Right atrium auricular region (tissue), 2 donors: Measurements from ENCODE around the gene NUPR1. TPM values are rescaled to one million over a fixed set of nuclear protein-coding genes. Genes with fewer than 3 reads are reported as not detected.

Experiments
- DNase-seq: peaks from one replicate; pipeline ENCODE4 v3.0.0-alpha.2; 2019; ENCODE audit warnings: low spot score
- H3K27ac ChIP-seq, 2 donors: fragments of 200-600 bp; sonication (generic); 1 replicate in 1 of 2; 2 replicates in 1 of 2; pipeline ENCODE4 v1.5.1; 2016 to 2019
- H3K27me3 ChIP-seq, 2 donors: fragments of 200-600 bp; sonication (generic); one replicate each; pipeline versions ENCODE4 v1.5.1 to v1.6.0; 2017 to 2019
- H3K36me3 ChIP-seq: fragments of 200-600 bp; sonication (generic); one replicate; pipeline ENCODE4 v1.5.1; 2016
- H3K4me1 ChIP-seq, 2 donors: fragments of 200-600 bp; sonication (generic); one replicate each; pipeline versions ENCODE4 v1.5.1 to v1.6.0; 2017 to 2019
- H3K4me3 ChIP-seq, 2 donors: fragments of 200-600 bp; sonication (generic); 1 replicate in 1 of 2; 2 replicates in 1 of 2; pipeline ENCODE4 v1.5.1; 2017 to 2019; ENCODE audit warnings: mild to moderate bottlenecking in 1 of 2, moderate library complexity in 1 of 2
- H3K9me3 ChIP-seq, 2 donors: fragments of 200-600 bp; sonication (generic); one replicate each; pipeline ENCODE4 v1.5.1; 2019
- total RNA-seq, 2 donors: library from RNA; depleted of rRNA; stranded (reverse); fragments of >200 nt; gene quantifications; one replicate each; pipeline ENCODE4 v1.1.0, GENCODE V29; 2016
- TF ChIP-seq, protein P1 (sequence below), 2 donors: fragments of 200-600 bp; sonication (generic); IDR thresholded peaks; one replicate each; pipeline ENCODE4 v1.5.1; 2019; ENCODE audit warnings: antibody characterized with exemption in 2 of 2

Gene NUPR1
- total RNA-seq, 2 donors from 2014 or later, result 12.4 to 26.9 TPM

DNA sequence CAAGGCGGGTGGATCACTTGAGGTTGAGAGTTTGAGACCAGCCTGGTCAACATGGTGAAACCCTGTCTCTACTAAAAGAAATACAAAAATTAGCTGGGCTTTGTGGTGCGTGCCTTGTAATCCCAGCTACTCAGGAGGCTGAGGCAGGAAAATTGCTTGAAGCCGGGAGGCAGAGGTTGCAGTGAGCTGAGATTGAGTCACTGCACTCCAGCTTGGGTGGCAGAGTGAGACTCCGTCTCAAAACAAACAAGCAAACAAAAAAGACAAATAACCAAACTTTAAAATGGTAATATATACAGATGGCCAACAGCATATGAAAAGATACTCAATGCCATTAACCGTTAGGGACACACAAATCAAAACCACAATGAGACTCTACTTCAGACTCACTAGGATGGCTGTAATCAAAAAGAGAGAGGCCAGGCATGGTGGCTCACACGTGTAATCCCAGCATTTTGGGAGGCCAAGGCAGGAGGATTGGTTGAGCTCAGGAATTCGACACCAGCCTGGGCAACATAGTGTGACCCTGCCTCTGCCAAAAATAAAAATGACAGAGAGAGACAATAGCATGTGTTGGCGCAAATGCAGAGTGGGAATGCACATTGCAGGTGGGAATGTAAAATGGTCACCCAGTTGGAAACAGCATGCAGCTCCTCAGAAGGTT lies 36.8 kb upstream of the NUPR1 start:
- Histone ChIP-seq H3K27me3 (no peaks in the 10 kb centered on the region), H3K9me3 (no peaks in the 10 kb centered on the region), H3K4me3 (no peak overlapping the region), H3K27ac (no peak overlapping the region), H3K36me3 (no peaks in the 10 kb centered on the region), H3K4me1 (peaks cover 0 to 29% of the 10 kb centered on the region in 2 donors)
- TF ChIP-seq, protein P1, sequence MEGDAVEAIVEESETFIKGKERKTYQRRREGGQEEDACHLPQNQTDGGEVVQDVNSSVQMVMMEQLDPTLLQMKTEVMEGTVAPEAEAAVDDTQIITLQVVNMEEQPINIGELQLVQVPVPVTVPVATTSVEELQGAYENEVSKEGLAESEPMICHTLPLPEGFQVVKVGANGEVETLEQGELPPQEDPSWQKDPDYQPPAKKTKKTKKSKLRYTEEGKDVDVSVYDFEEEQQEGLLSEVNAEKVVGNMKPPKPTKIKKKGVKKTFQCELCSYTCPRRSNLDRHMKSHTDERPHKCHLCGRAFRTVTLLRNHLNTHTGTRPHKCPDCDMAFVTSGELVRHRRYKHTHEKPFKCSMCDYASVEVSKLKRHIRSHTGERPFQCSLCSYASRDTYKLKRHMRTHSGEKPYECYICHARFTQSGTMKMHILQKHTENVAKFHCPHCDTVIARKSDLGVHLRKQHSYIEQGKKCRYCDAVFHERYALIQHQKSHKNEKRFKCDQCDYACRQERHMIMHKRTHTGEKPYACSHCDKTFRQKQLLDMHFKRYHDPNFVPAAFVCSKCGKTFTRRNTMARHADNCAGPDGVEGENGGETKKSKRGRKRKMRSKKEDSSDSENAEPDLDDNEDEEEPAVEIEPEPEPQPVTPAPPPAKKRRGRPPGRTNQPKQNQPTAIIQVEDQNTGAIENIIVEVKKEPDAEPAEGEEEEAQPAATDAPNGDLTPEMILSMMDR (IDR thresholded peaks at IDR 0.05), result no peak
- DNase-seq, result no peak

DNA sequence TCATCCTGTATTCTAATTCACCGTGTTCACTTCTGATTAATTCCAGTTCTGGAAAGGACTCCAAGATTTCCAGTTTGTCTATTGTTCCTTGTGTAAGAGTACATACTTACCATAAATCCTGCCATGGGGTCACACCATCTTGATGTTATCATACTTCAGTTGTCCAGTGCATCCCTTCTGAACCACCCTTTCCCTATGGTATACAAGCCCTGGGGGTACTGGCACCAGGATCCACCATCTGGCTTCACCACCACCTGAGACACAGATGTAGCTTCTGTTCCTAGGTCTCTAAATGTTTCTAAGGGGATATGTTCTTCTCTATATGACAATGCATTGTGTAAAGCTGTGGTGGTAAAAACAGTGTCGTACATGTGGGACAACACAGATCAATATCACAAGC lies 36.2 kb upstream of the NUPR1 start:
- Histone ChIP-seq H3K4me1 (peaks cover 0 to 29% of the 10 kb centered on the region in 2 donors), H3K27ac (no peak overlapping the region), H3K4me3 (no peak overlapping the region), H3K9me3 (no peaks in the 10 kb centered on the region), H3K27me3 (no peaks in the 10 kb centered on the region), H3K36me3 (no peaks in the 10 kb centered on the region)
- DNase-seq, result no peak
- TF ChIP-seq, protein P1 (IDR thresholded peaks at IDR 0.05), result no peak

- no peak for DNase-seq
- Histone ChIP-seq H3K4me3 (no peak overlapping the region), H3K4me1 (peaks cover 0 to 29% of the 10 kb centered on the region in 2 donors), H3K9me3 (no peaks in the 10 kb centered on the region), H3K36me3 (no peaks in the 10 kb centered on the region), H3K27me3 (no peaks in the 10 kb centered on the region), H3K27ac (peak overlapping the region; percentile 80 to 85)
- TF ChIP-seq, protein P1 (IDR thresholded peaks at IDR 0.05), result no peak
Measured at GRCh38 chr16:28573738-28574718, 35.3 kb upstream of the NUPR1 start.

GRCh38 chr16:28572696-28573510 lies 34.1 kb upstream of the NUPR1 start:
- Histone ChIP-seq H3K9me3 (no peaks in the 10 kb centered on the region), H3K27me3 (no peaks in the 10 kb centered on the region), H3K4me3 (no peak overlapping the region), H3K4me1 (peaks cover 0 to 29% of the 10 kb centered on the region in 2 donors), H3K36me3 (no peaks in the 10 kb centered on the region), H3K27ac (peak overlapping the region; percentile 80 to 85)
- TF ChIP-seq, protein P1 (IDR thresholded peaks at IDR 0.05), result no peak
- peak; percentile 65 for DNase-seq

DNA sequence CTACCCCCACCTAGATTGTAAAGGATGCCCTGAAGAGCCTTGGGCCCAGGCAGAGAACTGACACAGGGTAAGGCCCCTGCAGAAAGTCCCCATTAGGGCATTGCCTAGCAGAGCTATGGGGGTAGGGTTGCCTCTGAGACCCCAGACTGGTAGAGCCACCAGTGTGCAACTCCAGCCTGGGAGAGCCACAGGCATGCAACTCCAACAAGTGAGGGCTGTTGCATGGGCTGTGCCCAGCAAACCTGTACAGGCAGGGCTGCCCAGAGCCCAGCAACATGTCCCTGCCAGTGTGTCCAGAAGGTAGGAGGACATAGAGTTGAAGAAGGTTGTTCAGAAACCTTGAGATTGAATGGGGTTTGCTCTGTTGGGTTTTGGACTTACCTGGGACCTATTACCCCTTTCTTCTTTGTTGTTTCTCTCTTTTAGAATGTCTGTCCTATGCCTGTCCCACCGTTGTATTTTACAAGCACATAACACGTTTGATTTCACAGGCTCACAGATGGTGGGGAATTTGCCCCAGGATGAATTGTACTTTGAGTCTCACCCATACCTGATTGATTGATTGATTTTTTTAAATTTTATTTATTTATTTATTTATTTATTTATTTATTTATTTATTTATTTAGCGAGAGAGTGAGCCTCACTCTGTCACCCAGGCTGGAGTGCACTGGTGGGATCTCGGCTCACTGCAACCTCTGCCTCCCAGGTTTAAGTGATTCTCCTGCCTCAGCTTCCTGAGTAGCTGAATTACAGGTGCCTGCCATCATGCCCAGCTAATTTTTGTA lies 31.4 kb upstream of the NUPR1 start:
- TF ChIP-seq, protein P1 (IDR thresholded peaks at IDR 0.05), result no peak
- no peak overlapping the region for H3K4me3 ChIP-seq
- DNase-seq, result no peak

More for the DNA sequence above, 31.4 kb upstream of the NUPR1 start:
- Histone ChIP-seq H3K4me1 (peaks cover 0 to 29% of the 10 kb centered on the region in 2 donors), H3K27ac (no peak overlapping the region), H3K27me3 (no peaks in the 10 kb centered on the region), H3K36me3 (no peaks in the 10 kb centered on the region), H3K9me3 (peaks cover 0 to 6% of the 10 kb centered on the region in 2 donors)
